HCT116 (cell line): ENCODE measurements around the gene PKP3. TPM values are rescaled to one million over a fixed set of nuclear protein-coding genes. Genes with fewer than 3 reads are reported as not detected.
A peak's percentile ranks its signal among the peaks of the same experiment; 100 is the strongest.

Source experiments
- ATAC-seq: fragments of 200-7000 bp; cut with Tn5 transposase; 2 replicates; pipeline ENCODE4 v1.9.1; 2020; ENCODE audit warnings: mild to moderate bottlenecking, moderate library complexity
- BruUV-seq: library from RNA; stranded (reverse); fragments of 400-500 nt; replicated peaks from 2 replicates; lab custom pipeline; 2021; lab: Mats Ljungman, UMichigan
- CTCF ChIA-PET: fragments of 300-600 bp; sonication (Branson Sonifier 250); formaldehyde crosslinking; loops from one replicate; lab custom pipeline; 2021; ENCODE audit warnings: antibody characterized with exemption; lab: Charles Lee
- POLR2A ChIA-PET: fragments of 300-600, 350-600 bp; sonication (Branson Sonifier 250); formaldehyde crosslinking; loops from one replicate; lab custom pipeline; 2021; ENCODE audit warnings: antibody characterized with exemption; lab: Charles Lee
- RAD21 ChIA-PET, 2 experiments: fragments of 300-600 bp; sonication (Branson Sonifier 250); formaldehyde crosslinking; loops; one replicate each; lab custom pipeline; 2023; ENCODE audit warnings: low total read pairs in 2 of 2; ENCODE audit not compliant: uncharacterized antibody in 2 of 2, unreplicated experiment in 2 of 2, low non-redundant PET in 1 of 2; lab: Charles Lee
- DNase-seq: peaks from one replicate; pipeline ENCODE4 v3.0.0-alpha.2; 2010; ENCODE audit warnings: low read depth, low spot score
- H2AFZ ChIP-seq: fragments of 200-600 bp; shearing (Covaris generic), sonication (generic); 2 replicates; pipeline ENCODE4 v1.6.1; 2017; ENCODE audit warnings: low read depth, mixed run types, mixed read lengths, antibody characterized with exemption, low read length; ENCODE audit not compliant: poor library complexity, severe bottlenecking
- H3K27ac ChIP-seq: 2 replicates; pipeline ENCODE4 v1.5.1; 2012; ENCODE audit warnings: low read depth, low read length
- H3K27me3 ChIP-seq: fragments of 200-600 bp; sonication (generic); 2 replicates; pipeline ENCODE4 v1.6.1; 2016; ENCODE audit warnings: mixed run types, low read length, mixed read lengths; ENCODE audit not compliant: insufficient read depth
- H3K36me3 ChIP-seq, 2 experiments: fragments of 200-500 bp in 1 of 2; fragments of 200-600 bp in 1 of 2; sonication (Bioruptor generic) in 1 of 2; sonication (generic) in 1 of 2; 2 replicates each; pipeline versions ENCODE4 v1.5.1 to v1.6.1; 2014 to 2016; ENCODE audit warnings: low read length in 2 of 2, inconsistent platforms in 1 of 2, mixed read lengths in 1 of 2, mixed run types in 1 of 2; ENCODE audit not compliant: insufficient read depth in 2 of 2, control insufficient read depth in 1 of 2
- H3K4me1 ChIP-seq, 2 experiments: fragments of 200-600 bp in 1 of 2; sonication (generic) in 1 of 2; 2 replicates each; pipeline versions ENCODE4 v1.5.1 to v1.6.1; 2012 to 2017; ENCODE audit warnings: low read length in 2 of 2, inconsistent platforms in 1 of 2, mild to moderate bottlenecking in 1 of 2, mixed read lengths in 1 of 2, mixed run types in 1 of 2, moderate library complexity in 1 of 2; ENCODE audit not compliant: insufficient read depth in 2 of 2, control insufficient read depth in 1 of 2
- H3K4me2 ChIP-seq: fragments of 200-600 bp; sonication (generic); 2 replicates; pipeline ENCODE4 v1.6.1; 2017; ENCODE audit warnings: mixed run types, low read length, mixed read lengths
- H3K4me3 ChIP-seq, 2 experiments: fragments of 200-600 bp in 1 of 2; sonication (generic) in 1 of 2; replicated peaks in 1 of 2; 2 replicates each; pipeline ENCODE4 v1.5.1; 2011 to 2016; ENCODE audit warnings: low read length in 2 of 2, control low read depth in 1 of 2, low read depth in 1 of 2, mild to moderate bottlenecking in 1 of 2, mixed read lengths in 1 of 2, mixed run types in 1 of 2
- H3K79me2 ChIP-seq: fragments of 200-600 bp; sonication (generic); 2 replicates; pipeline ENCODE4 v1.6.1; 2017; ENCODE audit warnings: mild to moderate bottlenecking, mixed run types, low read length, moderate library complexity, mixed read lengths; ENCODE audit not compliant: insufficient read depth
- H3K9ac ChIP-seq: fragments of 200-600 bp; sonication (generic); 2 replicates; pipeline ENCODE4 v1.6.1; 2016; ENCODE audit warnings: low read length, mixed read lengths
- H3K9me2 ChIP-seq: fragments of 200-600 bp; sonication (generic), shearing (Covaris generic); 2 replicates; pipeline ENCODE4 v1.6.1; 2017; ENCODE audit warnings: mixed run types, mild to moderate bottlenecking, moderate library complexity; ENCODE audit not compliant: insufficient read depth
- H3K9me3 ChIP-seq, 2 experiments: fragments of 200-500 bp in 1 of 2; fragments of 200-600 bp in 1 of 2; sonication (Bioruptor generic) in 1 of 2; sonication (generic) in 1 of 2; 2 replicates each; pipeline ENCODE4 v1.6.1; 2014 to 2017; ENCODE audit warnings: low read length in 2 of 2, mixed read lengths in 2 of 2, inconsistent platforms in 1 of 2, low read depth in 1 of 2, mild to moderate bottlenecking in 1 of 2, mixed run types in 1 of 2, moderate library complexity in 1 of 2; ENCODE audit not compliant: control insufficient read depth in 1 of 2, insufficient read depth in 1 of 2
- H4K20me1 ChIP-seq: fragments of 200-600 bp; sonication (generic), shearing (Covaris generic); 2 replicates; pipeline ENCODE4 v1.6.1; 2017; ENCODE audit warnings: mixed run types, mild to moderate bottlenecking, moderate library complexity; ENCODE audit not compliant: insufficient read depth
- ATF3 ChIP-seq: IDR thresholded peaks from 2 replicates; pipeline ENCODE4 v1.6.1; 2012
- CBX3 ChIP-seq: IDR thresholded peaks from 2 replicates; pipeline ENCODE4 v1.6.1; 2012; ENCODE audit warnings: low read depth
- EGR1 ChIP-seq: IDR thresholded peaks from 2 replicates; pipeline ENCODE4 v1.6.1; 2012; ENCODE audit warnings: low read depth
- EZH2 ChIP-seq: fragments of 200-600 bp; sonication (generic); IDR thresholded peaks from 2 replicates; pipeline ENCODE4 v1.6.1; 2017; ENCODE audit warnings: antibody characterized with exemption, mixed run types
- EZH2phosphoT487 ChIP-seq: fragments of 200-600 bp; IDR thresholded peaks from 2 replicates; pipeline ENCODE4 v1.6.1; 2018; ENCODE audit warnings: antibody characterized with exemption, borderline replicate concordance
- FOSL1 ChIP-seq: IDR thresholded peaks from 2 replicates; pipeline ENCODE4 v1.6.1; 2012; ENCODE audit warnings: low read depth
- JUND ChIP-seq: IDR thresholded peaks from 2 replicates; pipeline ENCODE4 v1.6.1; 2012
- POLR2A ChIP-seq: IDR thresholded peaks from 2 replicates; pipeline ENCODE4 v1.7.0; 2011; ENCODE audit warnings: borderline replicate concordance; ENCODE audit not compliant: insufficient read depth, insufficient read length; ENCODE audit errors: extremely low read depth
- POLR2AphosphoS5 ChIP-seq: IDR thresholded peaks from 2 replicates; pipeline ENCODE4 v1.6.1; 2011; ENCODE audit warnings: mild to moderate bottlenecking, low read depth, low read length, moderate library complexity
- RAD21 ChIP-seq: IDR thresholded peaks from 2 replicates; pipeline ENCODE4 v1.6.1; 2012; ENCODE audit warnings: low read depth, mild to moderate bottlenecking
- SIN3A ChIP-seq: IDR thresholded peaks from 2 replicates; pipeline ENCODE4 v1.6.1; 2012; ENCODE audit warnings: low read depth
- SP1 ChIP-seq: IDR thresholded peaks from 2 replicates; pipeline ENCODE4 v1.6.1; 2012; ENCODE audit warnings: low read depth
- SRF ChIP-seq: IDR thresholded peaks from 2 replicates; pipeline ENCODE4 v1.6.1; 2012; ENCODE audit warnings: low read depth
- TCF7L2 ChIP-seq: IDR thresholded peaks from 2 replicates; pipeline ENCODE4 v1.7.0; 2011; ENCODE audit warnings: borderline replicate concordance, inconsistent platforms; ENCODE audit not compliant: insufficient read depth, insufficient read length; ENCODE audit errors: extremely low read depth
- ZBTB33 ChIP-seq: IDR thresholded peaks from 2 replicates; pipeline ENCODE4 v1.6.1; 2011; ENCODE audit warnings: mild to moderate bottlenecking, low read length, moderate library complexity; ENCODE audit not compliant: insufficient replicate concordance; ENCODE audit errors: extremely low read depth
- ZNF274 ChIP-seq: fragments of 200-500 bp; sonication (Bioruptor generic); IDR thresholded peaks from 2 replicates; pipeline ENCODE4 v1.6.1; 2014; ENCODE audit warnings: mild to moderate bottlenecking, low read depth, low read length, inconsistent platforms
- intact Hi-C: fragments of 100-400 bp; cut with micrococcal nuclease; formaldehyde crosslinking; loops from 2 replicates; pipeline ENCODE4 v1.10.0; 2022
- total RNA-seq: library from RNA; stranded (reverse); gene quantifications from one replicate; pipeline ENCODE4 v1.2.1, GENCODE V29; 2021; ENCODE audit not compliant: unreplicated experiment
- TF ChIP-seq, protein P1 (sequence below): IDR thresholded peaks from 2 replicates; pipeline ENCODE4 v1.6.1; 2012; ENCODE audit warnings: low read depth
- TF ChIP-seq, protein P2 (sequence below), 3 experiments: fragments of 200-600 bp in 1 of 3; sonication (generic) in 1 of 3; IDR thresholded peaks in 2 of 3; conservative IDR thresholded peaks in 1 of 3; 2 replicates each; pipeline ENCODE4 v1.5.1; 2012 to 2017; ENCODE audit warnings: low read depth in 2 of 3, low read length in 2 of 3, antibody characterized with exemption in 1 of 3, borderline replicate concordance in 1 of 3, control low read depth in 1 of 3, mild to moderate bottlenecking in 1 of 3, mixed read lengths in 1 of 3, mixed run types in 1 of 3, moderate library complexity in 1 of 3; ENCODE audit not compliant: insufficient read depth in 1 of 3

The PKP3 gene
- total RNA-seq, 1 experiment from 2014 or later = 157 TPM

- TF ChIP-seq TCF7L2 (no peak), POLR2A (no peak), SIN3A (no peak), EZH2phosphoT487 (no peak), ZNF274 (no peak), JUND (no peak), EGR1 (no peak), CBX3 (no peak), FOSL1 (no peak), ATF3 (no peak), POLR2AphosphoS5 (no peak), EZH2 (no peak), SRF (no peak), SP1 (no peak), ZBTB33 (no peak), RAD21 (no peak)
- TF ChIP-seq, protein P1, sequence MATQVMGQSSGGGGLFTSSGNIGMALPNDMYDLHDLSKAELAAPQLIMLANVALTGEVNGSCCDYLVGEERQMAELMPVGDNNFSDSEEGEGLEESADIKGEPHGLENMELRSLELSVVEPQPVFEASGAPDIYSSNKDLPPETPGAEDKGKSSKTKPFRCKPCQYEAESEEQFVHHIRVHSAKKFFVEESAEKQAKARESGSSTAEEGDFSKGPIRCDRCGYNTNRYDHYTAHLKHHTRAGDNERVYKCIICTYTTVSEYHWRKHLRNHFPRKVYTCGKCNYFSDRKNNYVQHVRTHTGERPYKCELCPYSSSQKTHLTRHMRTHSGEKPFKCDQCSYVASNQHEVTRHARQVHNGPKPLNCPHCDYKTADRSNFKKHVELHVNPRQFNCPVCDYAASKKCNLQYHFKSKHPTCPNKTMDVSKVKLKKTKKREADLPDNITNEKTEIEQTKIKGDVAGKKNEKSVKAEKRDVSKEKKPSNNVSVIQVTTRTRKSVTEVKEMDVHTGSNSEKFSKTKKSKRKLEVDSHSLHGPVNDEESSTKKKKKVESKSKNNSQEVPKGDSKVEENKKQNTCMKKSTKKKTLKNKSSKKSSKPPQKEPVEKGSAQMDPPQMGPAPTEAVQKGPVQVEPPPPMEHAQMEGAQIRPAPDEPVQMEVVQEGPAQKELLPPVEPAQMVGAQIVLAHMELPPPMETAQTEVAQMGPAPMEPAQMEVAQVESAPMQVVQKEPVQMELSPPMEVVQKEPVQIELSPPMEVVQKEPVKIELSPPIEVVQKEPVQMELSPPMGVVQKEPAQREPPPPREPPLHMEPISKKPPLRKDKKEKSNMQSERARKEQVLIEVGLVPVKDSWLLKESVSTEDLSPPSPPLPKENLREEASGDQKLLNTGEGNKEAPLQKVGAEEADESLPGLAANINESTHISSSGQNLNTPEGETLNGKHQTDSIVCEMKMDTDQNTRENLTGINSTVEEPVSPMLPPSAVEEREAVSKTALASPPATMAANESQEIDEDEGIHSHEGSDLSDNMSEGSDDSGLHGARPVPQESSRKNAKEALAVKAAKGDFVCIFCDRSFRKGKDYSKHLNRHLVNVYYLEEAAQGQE = no peak
- TF ChIP-seq, protein P2, sequence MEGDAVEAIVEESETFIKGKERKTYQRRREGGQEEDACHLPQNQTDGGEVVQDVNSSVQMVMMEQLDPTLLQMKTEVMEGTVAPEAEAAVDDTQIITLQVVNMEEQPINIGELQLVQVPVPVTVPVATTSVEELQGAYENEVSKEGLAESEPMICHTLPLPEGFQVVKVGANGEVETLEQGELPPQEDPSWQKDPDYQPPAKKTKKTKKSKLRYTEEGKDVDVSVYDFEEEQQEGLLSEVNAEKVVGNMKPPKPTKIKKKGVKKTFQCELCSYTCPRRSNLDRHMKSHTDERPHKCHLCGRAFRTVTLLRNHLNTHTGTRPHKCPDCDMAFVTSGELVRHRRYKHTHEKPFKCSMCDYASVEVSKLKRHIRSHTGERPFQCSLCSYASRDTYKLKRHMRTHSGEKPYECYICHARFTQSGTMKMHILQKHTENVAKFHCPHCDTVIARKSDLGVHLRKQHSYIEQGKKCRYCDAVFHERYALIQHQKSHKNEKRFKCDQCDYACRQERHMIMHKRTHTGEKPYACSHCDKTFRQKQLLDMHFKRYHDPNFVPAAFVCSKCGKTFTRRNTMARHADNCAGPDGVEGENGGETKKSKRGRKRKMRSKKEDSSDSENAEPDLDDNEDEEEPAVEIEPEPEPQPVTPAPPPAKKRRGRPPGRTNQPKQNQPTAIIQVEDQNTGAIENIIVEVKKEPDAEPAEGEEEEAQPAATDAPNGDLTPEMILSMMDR (IDR thresholded peaks at IDR 0.05 in 2 of 3, conservative IDR thresholded peaks at IDR 0.05 in 1 of 3; ENCODE audit: borderline replicate concordance in 1 of 3, insufficient read depth in 1 of 3, low read depth in 2 of 3, low read length in 2 of 3) = no peak
- H3K4me2 ChIP-seq = peak overlapping the region; percentile 93
- H3K9me3 ChIP-seq = no peaks in the 10 kb centered on the region
- no TSS peak for BruUV-seq
- no peaks in the 10 kb centered on the region; the same call in 1 of the 2 replicates for H3K79me2 ChIP-seq
- peak overlapping the region; percentile 81; the same call in 1 of the 2 replicates for H3K27ac ChIP-seq
- H3K4me3 ChIP-seq = peak overlapping the region; percentile 66 to 71
- peak; percentile 21 for ATAC-seq
- no peaks in the 10 kb centered on the region for H4K20me1 ChIP-seq
- no peaks in the 10 kb centered on the region for H3K9me2 ChIP-seq
- no peaks in the 10 kb centered on the region for H3K27me3 ChIP-seq
- H3K36me3 ChIP-seq = no peaks in the 10 kb centered on the region
- H3K4me1 ChIP-seq = peaks cover 19 to 33% of the 10 kb centered on the region in 2 experiments
- intact Hi-C loops = no loop called here
- ChIA-PET RAD21 (no interaction called here), POLR2A (interaction anchor here (1.1 to 1.9 kb wide), 3 partner anchors 9 to 32 kb away, joined by 3 to 11 read pairs (median 5); no protein-coding TSS in a partner anchor), CTCF (interaction anchor here (1.6 kb wide), 1 partner anchor 33 kb away, joined by 11 read pairs; no protein-coding TSS in a partner anchor)
- no peak for DNase-seq
- H2AFZ ChIP-seq = no peak overlapping the region
- peak overlapping the region; percentile 70 for H3K9ac ChIP-seq
Measured at GRCh38 chr11:416051-416756, 22.2 kb downstream of the PKP3 start.
